ENCODE data around the gene ARMC9. TPM values are rescaled to one million over a fixed set of nuclear protein-coding genes. Genes with fewer than 3 reads are reported as not detected.

ARMC9 gene
- total RNA-seq, 4 donors from 2014 or later = 16.8 to 47.6 (median 39.3) TPM

DNA sequence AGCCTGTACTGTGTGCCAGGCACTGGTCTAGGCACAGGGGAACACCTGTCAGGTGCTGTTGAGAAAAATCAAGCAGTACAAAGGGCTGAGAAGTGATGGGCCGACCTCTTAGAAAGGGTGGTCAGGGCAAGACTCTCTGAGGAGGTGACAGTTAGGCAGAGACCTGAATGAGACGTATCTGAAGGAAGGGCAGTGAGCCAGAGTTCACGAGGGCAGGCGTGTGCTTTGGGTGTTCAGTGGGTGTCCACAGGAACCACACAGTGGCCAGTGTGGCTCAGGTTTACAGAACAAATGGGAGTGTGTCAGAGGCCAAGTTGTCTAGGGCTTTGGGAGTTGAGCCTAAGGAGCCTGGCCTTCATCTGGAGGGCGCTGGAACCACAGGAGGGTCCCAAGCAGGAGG is 6.2 kb downstream of the ARMC9 start:
- DNase-seq = no peak
- Histone ChIP-seq H3K36me3 (no peaks in the 10 kb centered on the region), H3K27me3 (no peaks in the 10 kb centered on the region), H3K4me1 (peaks cover 0 to 2% of the 10 kb centered on the region in 2 donors), H3K9me3 (no peaks in the 10 kb centered on the region), H3K4me3 (no peak overlapping the region), H3K27ac (no peak overlapping the region)
- TF ChIP-seq CTCF (IDR thresholded peaks at IDR 0.05) (no peak), POLR2A (IDR thresholded peaks at IDR 0.05) (no peak)
- intact Hi-C loops (cut with DNase I; ENCODE audit: low total_unique reads) = no loop called here

- no peak for DNase-seq
- intact Hi-C loops (cut with DNase I; ENCODE audit: low total_unique reads) = no loop called here
- H3K27me3 ChIP-seq = no peaks in the 10 kb centered on the region
- H3K9me3 ChIP-seq = no peaks in the 10 kb centered on the region
- no peak for TF ChIP-seq POLR2A (IDR thresholded peaks at IDR 0.05)
- no peak for TF ChIP-seq CTCF (IDR thresholded peaks at IDR 0.05)
- no peaks in the 10 kb centered on the region for H3K4me1 ChIP-seq
- no peak overlapping the region for H3K27ac ChIP-seq
- H3K36me3 ChIP-seq = no peaks in the 10 kb centered on the region
- no peak overlapping the region for H3K4me3 ChIP-seq
Measured at GRCh38 chr2:231207734-231208133, 9.3 kb downstream of the ARMC9 start.

- no peak overlapping the region for H3K4me3 ChIP-seq
- TF ChIP-seq POLR2A (IDR thresholded peaks at IDR 0.05) (no peak), CTCF (IDR thresholded peaks at IDR 0.05) (no peak)
- no peaks in the 10 kb centered on the region for H3K27me3 ChIP-seq
- no peak for DNase-seq
- H3K36me3 ChIP-seq = no peaks in the 10 kb centered on the region
- H3K4me1 ChIP-seq = no peaks in the 10 kb centered on the region
- H3K27ac ChIP-seq = no peak overlapping the region
- H3K9me3 ChIP-seq = no peaks in the 10 kb centered on the region
- intact Hi-C loops (cut with DNase I; ENCODE audit: low total_unique reads) = no loop called here
Measured at GRCh38 chr2:231210782-231211181, 12.4 kb downstream of the ARMC9 start.

DNA sequence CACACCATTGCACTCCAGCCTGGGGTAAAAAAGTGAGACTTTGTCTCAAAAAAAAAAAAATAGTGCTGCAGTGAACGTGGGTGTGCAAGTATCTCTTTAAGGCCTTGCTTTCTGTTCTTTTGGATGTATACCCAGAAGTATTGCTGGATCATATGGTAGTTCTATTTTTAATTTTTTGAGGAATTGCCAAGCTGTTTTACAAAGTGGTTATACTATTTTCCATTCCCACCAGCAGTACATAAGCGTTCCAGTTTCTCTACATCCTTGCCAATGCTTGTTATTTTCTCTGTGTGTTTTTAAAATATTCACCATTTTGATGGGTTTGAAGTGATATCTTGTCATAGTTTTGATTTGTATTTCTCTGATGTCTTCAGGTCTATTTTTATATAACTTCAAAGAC is 13.1 kb downstream of the ARMC9 start:
- no peaks in the 10 kb centered on the region for H3K4me1 ChIP-seq
- intact Hi-C loops (cut with DNase I; ENCODE audit: low total_unique reads) = no loop called here
- H3K4me3 ChIP-seq = no peak overlapping the region
- no peak for DNase-seq
- H3K27ac ChIP-seq = no peak overlapping the region
- no peaks in the 10 kb centered on the region for H3K27me3 ChIP-seq
- no peaks in the 10 kb centered on the region for H3K36me3 ChIP-seq
- H3K9me3 ChIP-seq = no peaks in the 10 kb centered on the region
- TF ChIP-seq POLR2A (IDR thresholded peaks at IDR 0.05) (no peak), CTCF (IDR thresholded peaks at IDR 0.05) (no peak)

GRCh38 chr2:231212329-231212845 is 14.0 kb downstream of the ARMC9 start:
- Histone ChIP-seq H3K27ac (no peak overlapping the region), H3K9me3 (no peaks in the 10 kb centered on the region), H3K27me3 (no peaks in the 10 kb centered on the region), H3K4me3 (no peak overlapping the region), H3K36me3 (no peaks in the 10 kb centered on the region), H3K4me1 (no peaks in the 10 kb centered on the region)
- no peak for DNase-seq
- intact Hi-C loops (cut with DNase I; ENCODE audit: low total_unique reads) = no loop called here
- TF ChIP-seq CTCF (IDR thresholded peaks at IDR 0.05) (no peak), POLR2A (IDR thresholded peaks at IDR 0.05) (no peak)

Measured in uterus (tissue), 4 donors.